Keratinocyte (primary cell): ENCODE data around the gene PPP1R3A. TPM values are rescaled to one million over a fixed set of nuclear protein-coding genes. Genes with fewer than 3 reads are reported as not detected.

ENCODE experiments used
- DNase-seq: peaks from one replicate; pipeline ENCODE4 v3.0.0-alpha.2; 2011; ENCODE audit warnings: low read depth, missing footprints, low spot score
- FAIRE-seq: peaks from 2 replicates; lab custom pipeline; 2011; peaks lifted over from hg19 to GRCh38; lab: Jason Lieb, UNC
- H2AFZ ChIP-seq: 2 replicates; pipeline ENCODE4 v1.6.0; 2012; ENCODE audit warnings: low read length, control low read depth, inconsistent platforms; ENCODE audit not compliant: control insufficient read depth
- H3K27ac ChIP-seq: 2 replicates; pipeline ENCODE4 v1.5.1; 2011; ENCODE audit warnings: low read length; ENCODE audit not compliant: control insufficient read depth, insufficient read depth
- H3K27me3 ChIP-seq: 3 replicates; pipeline ENCODE4 v1.6.0; 2011; ENCODE audit warnings: low read length; ENCODE audit not compliant: control insufficient read depth, insufficient read depth; ENCODE audit errors: extremely low read depth
- H3K36me3 ChIP-seq, 2 experiments: 2 replicates in 1 of 2; 3 replicates in 1 of 2; pipeline ENCODE4 v1.5.1; 2011; ENCODE audit warnings: low read length in 2 of 2, mild to moderate bottlenecking in 1 of 2; ENCODE audit not compliant: control insufficient read depth in 2 of 2, insufficient read depth in 2 of 2; ENCODE audit errors: extremely low read depth in 1 of 2
- H3K4me1 ChIP-seq: 3 replicates; pipeline ENCODE4 v1.5.1; 2011; ENCODE audit warnings: low read length; ENCODE audit not compliant: control insufficient read depth, insufficient read depth; ENCODE audit errors: extremely low read depth
- H3K4me2 ChIP-seq: 3 replicates; pipeline ENCODE4 v1.6.0; 2011; ENCODE audit warnings: low read depth, low read length; ENCODE audit not compliant: control insufficient read depth, insufficient read depth; ENCODE audit errors: extremely low read depth
- H3K4me3 ChIP-seq, 3 experiments: fragments of 200-600 bp in 1 of 3; sonication (generic) in 1 of 3; 2 replicates in 2 of 3; 3 replicates in 1 of 3; pipeline ENCODE4 v1.5.1; 2011 to 2016; ENCODE audit warnings: low read length in 3 of 3, mild to moderate bottlenecking in 3 of 3, control low read depth in 2 of 3, inconsistent platforms in 1 of 3, low read depth in 1 of 3, mixed read lengths in 1 of 3, mixed run types in 1 of 3, moderate library complexity in 1 of 3; ENCODE audit not compliant: control insufficient read depth in 2 of 3, insufficient read depth in 2 of 3; ENCODE audit errors: extremely low read depth in 1 of 3
- H3K79me2 ChIP-seq: 2 replicates; pipeline ENCODE4 v1.6.0; 2012; ENCODE audit warnings: low read length; ENCODE audit not compliant: control insufficient read depth, insufficient read depth
- H3K9ac ChIP-seq: 3 replicates; pipeline ENCODE4 v1.6.0; 2011; ENCODE audit warnings: low read length; ENCODE audit not compliant: control insufficient read depth, insufficient read depth; ENCODE audit errors: extremely low read depth
- H3K9me1 ChIP-seq: 3 replicates; pipeline ENCODE4 v1.6.0; 2011; ENCODE audit warnings: low read length; ENCODE audit not compliant: control insufficient read depth, insufficient read depth; ENCODE audit errors: extremely low read depth
- H3K9me3 ChIP-seq: 2 replicates; pipeline ENCODE4 v1.5.1; 2012; ENCODE audit warnings: low read depth, low read length; ENCODE audit not compliant: control insufficient read depth
- H4K20me1 ChIP-seq: 3 replicates; pipeline ENCODE4 v1.6.0; 2011; ENCODE audit warnings: low read length; ENCODE audit not compliant: control insufficient read depth, insufficient read depth; ENCODE audit errors: extremely low read depth
- EZH2 ChIP-seq: IDR thresholded peaks from one replicate; pipeline ENCODE4 v1.6.1; 2012; ENCODE audit warnings: inconsistent platforms, mild to moderate bottlenecking, low read length, moderate library complexity
- dilution Hi-C: fragments of 300-500 bp; cut with MboI; formaldehyde crosslinking; loops from one replicate; pipeline ENCODE4 v1.7.0; 2020; ENCODE audit warnings: low sequenced_read_pairs; ENCODE audit not compliant: extremely low pct_ligation_motif_present
- polyA plus RNA-seq, 5 experiments: library from polyadenylated mRNA; depleted of rRNA in 3 of 5; stranded (reverse) in 3 of 5; stranded (forward) in 1 of 5; unstranded in 1 of 5; fragments of >200 nt; gene quantifications; 1 replicate in 1 of 5; 2 replicates in 3 of 5; 3 replicates in 1 of 5; pipeline versions ENCODE4 v1.2.1 to v1.2.3, GENCODE V29; 2011 to 2012; ENCODE audit warnings: missing spikeins in 2 of 5, low read depth in 1 of 5, low replicate concordance in 1 of 5
- TF ChIP-seq, protein P1 (sequence below), 3 experiments: IDR thresholded peaks in 1 of 3; conservative IDR thresholded peaks in 1 of 3; optimal IDR thresholded peaks in 1 of 3; 2 replicates in 2 of 3; 3 replicates in 1 of 3; pipeline versions ENCODE3 to v1.5.1; 2011; ENCODE audit warnings: low read length in 3 of 3, mild to moderate bottlenecking in 3 of 3, moderate library complexity in 2 of 3, control low read depth in 1 of 3, inconsistent platforms in 1 of 3; ENCODE audit not compliant: insufficient read depth in 2 of 3; ENCODE audit errors: extremely low read depth in 1 of 3

The PPP1R3A gene
- polyA plus RNA-seq, 1 donor (not counting 4 experiments of a cell fraction or from before 2014, with no cell fraction given) = not detected

DNA sequence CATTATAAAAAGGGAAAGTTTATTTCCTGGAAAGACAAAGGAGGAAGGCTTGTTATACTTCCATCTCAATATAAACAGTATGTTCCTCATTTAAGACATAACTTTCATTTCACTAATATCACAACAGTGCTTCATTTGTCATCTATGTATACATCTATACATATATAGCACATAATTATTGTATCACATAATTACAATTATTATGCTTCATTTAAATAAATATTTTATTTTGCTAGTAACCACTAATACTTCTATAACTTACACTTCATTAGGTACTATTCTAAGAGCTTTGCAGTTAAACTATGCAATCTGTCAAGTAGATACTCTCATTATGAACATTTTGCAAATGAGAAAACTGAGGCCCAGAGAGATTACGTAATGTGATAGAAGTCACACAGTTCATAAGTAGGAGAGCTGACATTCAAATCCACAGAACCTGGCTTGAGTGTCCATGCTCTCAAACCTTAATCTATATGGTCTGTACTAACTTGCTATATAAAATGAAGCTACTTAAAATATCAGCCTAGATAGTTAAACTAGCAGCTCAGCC is 86.5 kb downstream of the PPP1R3A start:
- no peak overlapping the region for H3K27ac ChIP-seq
- H3K79me2 ChIP-seq = no peaks in the 10 kb centered on the region
- no peak for DNase-seq
- dilution Hi-C loops = no loop called here
- TF ChIP-seq EZH2 = no peak
- TF ChIP-seq, protein P1, sequence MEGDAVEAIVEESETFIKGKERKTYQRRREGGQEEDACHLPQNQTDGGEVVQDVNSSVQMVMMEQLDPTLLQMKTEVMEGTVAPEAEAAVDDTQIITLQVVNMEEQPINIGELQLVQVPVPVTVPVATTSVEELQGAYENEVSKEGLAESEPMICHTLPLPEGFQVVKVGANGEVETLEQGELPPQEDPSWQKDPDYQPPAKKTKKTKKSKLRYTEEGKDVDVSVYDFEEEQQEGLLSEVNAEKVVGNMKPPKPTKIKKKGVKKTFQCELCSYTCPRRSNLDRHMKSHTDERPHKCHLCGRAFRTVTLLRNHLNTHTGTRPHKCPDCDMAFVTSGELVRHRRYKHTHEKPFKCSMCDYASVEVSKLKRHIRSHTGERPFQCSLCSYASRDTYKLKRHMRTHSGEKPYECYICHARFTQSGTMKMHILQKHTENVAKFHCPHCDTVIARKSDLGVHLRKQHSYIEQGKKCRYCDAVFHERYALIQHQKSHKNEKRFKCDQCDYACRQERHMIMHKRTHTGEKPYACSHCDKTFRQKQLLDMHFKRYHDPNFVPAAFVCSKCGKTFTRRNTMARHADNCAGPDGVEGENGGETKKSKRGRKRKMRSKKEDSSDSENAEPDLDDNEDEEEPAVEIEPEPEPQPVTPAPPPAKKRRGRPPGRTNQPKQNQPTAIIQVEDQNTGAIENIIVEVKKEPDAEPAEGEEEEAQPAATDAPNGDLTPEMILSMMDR (optimal IDR thresholded peaks at IDR 0.05 in 1 of 3, IDR thresholded peaks at IDR 0.05 in 1 of 3, conservative IDR thresholded peaks at IDR 0.05 in 1 of 3; ENCODE audit: extremely low read depth in 1 of 3, insufficient read depth in 2 of 3, low read length in 3 of 3) = no peak
- H3K4me3 ChIP-seq = no peak overlapping the region
- no peaks in the 10 kb centered on the region for H3K9me1 ChIP-seq
- H3K4me2 ChIP-seq = no peak overlapping the region
- no peaks in the 10 kb centered on the region for H3K9me3 ChIP-seq
- H2AFZ ChIP-seq = no peak overlapping the region
- no peak overlapping the region for H3K9ac ChIP-seq
- H4K20me1 ChIP-seq = no peaks in the 10 kb centered on the region
- H3K27me3 ChIP-seq = no peaks in the 10 kb centered on the region
- H3K4me1 ChIP-seq = no peaks in the 10 kb centered on the region
- FAIRE-seq = no peak
- no peaks in the 10 kb centered on the region for H3K36me3 ChIP-seq

DNA sequence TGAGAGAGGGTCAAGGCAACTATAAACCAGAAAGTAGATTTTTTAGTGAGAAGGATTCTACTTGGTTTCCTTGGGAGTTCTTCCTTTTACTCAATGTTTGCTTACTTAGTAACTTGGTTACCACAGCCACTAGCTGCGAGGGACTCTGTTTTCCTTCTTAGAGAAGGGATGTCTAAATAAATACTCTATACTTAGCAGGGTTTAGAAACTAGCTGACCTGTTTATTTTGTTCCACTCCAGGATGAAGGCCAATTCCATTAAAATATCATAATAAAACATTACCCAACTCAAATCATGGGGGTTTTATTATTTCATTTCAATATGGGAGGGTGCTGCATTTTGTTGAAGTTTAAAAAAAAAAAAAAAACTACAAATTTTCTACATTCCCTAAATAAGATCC is 87.3 kb downstream of the PPP1R3A start:
- no peak for TF ChIP-seq EZH2
- TF ChIP-seq, protein P1 (optimal IDR thresholded peaks at IDR 0.05 in 1 of 3, IDR thresholded peaks at IDR 0.05 in 1 of 3, conservative IDR thresholded peaks at IDR 0.05 in 1 of 3; ENCODE audit: extremely low read depth in 1 of 3, insufficient read depth in 2 of 3, low read length in 3 of 3) = no peak
- Histone ChIP-seq H4K20me1 (no peaks in the 10 kb centered on the region), H3K79me2 (no peaks in the 10 kb centered on the region), H3K9me3 (no peaks in the 10 kb centered on the region), H3K4me3 (no peak overlapping the region), H3K4me2 (no peak overlapping the region), H3K36me3 (no peaks in the 10 kb centered on the region), H3K4me1 (no peaks in the 10 kb centered on the region), H3K27ac (no peak overlapping the region), H3K9me1 (no peaks in the 10 kb centered on the region), H3K9ac (no peak overlapping the region), H2AFZ (no peak overlapping the region), H3K27me3 (no peaks in the 10 kb centered on the region)
- DNase-seq = no peak
- FAIRE-seq = no peak
- dilution Hi-C loops = no loop called here
